Activated T-helper 9 cell treated with anti-CD3 and anti-CD28 coated beads, Interleukin-2, amount 50 U/mL, for 16 hours (primary cell): ENCODE results near the gene SBNO1.
A peak's percentile ranks its signal among the peaks of the same experiment; 100 is the strongest.
"Not testable (repeated sequence)": the region's sequence is repeated elsewhere in the genome, so short reads cannot be mapped to it uniquely, and the experiment has no call there.

Experiments used
- DNase-seq: peaks from one replicate; pipeline ENCODE4 v3.0.0-alpha.2; 2020; ENCODE audit warnings: low read depth

SBNO1 gene

GRCh38 chr12:123346946-123347345 is 17.7 kb downstream of the SBNO1 start:
- DNase-seq, result no peak

DNA sequence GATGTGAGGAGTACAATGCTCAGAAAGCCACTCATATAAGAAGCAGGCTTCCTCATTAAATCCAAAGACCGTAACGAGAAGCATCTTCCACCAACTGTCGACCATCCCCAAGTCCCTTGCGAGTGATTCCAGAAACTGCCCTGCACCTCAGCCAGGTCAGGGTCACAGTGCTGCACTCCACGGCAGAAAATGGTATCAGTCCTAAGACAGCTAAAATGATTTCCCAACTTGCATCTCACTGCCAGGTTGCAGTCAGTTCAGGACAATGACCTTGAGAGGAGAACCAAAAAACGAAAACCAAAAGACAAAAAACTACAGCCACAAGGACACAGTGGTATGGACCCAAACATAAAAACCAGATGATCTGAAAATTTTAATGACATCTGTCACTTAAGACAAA is 20.6 kb downstream of the SBNO1 start:
- no peak for DNase-seq

DNA sequence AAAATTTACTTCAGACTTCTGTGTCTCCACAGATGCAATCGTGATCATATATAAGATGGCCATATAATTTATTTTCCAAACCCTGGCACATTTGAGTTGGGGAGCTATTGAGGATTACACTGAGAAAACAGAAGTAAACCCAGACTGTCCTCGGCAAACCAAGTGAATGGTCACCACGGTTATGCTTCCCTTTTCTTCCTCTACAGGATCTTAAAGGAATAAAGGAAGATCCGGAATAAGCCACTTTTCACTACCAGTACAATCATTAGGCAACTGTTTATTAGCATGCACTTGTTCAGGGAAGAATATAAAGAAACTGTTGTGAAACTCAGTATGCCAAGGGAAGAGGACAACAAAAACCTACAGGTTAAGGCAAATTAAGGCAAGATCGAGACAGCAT is 27.6 kb downstream of the SBNO1 start:
- DNase-seq, result no peak

- no peak for DNase-seq
These were observed 28.1 kb downstream of the SBNO1 start for GRCh38 chr12:123336530-123336929.

DNA sequence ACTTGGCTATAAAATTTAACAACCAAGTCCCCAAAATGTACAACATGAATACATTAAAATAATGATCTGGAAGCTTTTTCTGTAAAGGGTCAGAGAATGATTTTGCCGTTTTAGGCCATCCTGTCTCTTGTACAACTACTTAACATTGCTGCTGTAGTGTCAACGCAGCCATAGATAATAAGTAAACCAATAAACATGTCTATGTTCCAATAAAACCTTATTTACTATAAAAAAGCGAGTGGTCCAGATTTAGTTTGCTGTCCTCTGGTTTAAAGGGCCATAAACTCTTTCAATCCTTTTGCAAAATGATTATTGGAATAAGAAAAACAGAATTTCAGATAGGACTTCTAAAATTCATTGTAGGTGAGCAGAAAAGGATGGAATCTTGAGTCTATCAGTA is 29.2 kb downstream of the SBNO1 start:
- DNase-seq, result no peak

DNA sequence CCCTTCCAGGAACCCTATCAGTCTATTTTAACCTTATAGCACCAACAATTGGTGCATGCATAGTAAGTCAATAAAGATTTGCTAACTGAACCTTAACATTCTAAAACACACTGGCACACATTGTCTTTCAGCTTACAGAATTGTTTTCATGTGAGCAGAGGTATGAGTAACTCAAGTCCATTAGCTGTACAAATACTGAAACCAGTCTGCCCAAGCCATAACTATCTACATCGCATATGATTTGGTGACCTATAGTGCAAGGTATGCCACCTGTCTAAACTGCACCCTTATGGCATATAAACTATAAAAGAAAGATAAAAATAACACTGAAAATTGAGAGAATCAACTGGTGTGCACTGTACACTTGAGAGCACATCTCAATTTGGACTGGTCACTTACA is 34.8 kb downstream of the SBNO1 start:
- no peak for DNase-seq

DNA sequence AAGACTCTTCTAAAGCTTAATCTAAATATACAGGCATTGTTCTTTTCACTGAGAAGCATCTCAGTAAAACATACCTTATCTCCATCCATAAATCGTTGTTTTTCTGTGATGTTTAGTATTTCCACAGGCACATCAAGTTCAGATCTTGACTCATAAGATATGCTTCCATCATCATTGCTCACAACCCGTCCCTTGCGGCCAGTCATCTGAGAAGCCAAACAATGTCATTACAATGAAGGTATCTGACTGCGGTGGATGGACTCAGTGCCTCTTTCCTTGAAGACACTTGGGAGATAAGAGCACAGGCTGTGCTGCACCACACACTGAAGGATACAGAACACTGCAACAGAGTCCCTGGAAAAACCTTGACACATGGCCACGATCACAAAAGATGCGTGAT is 44.8 kb downstream of the SBNO1 start:
- DNase-seq, result no peak

GRCh38 chr12:123319273-123319672 is 45.4 kb downstream of the SBNO1 start:
- DNase-seq, result no peak

GRCh38 chr12:123313046-123313445 is 51.6 kb downstream of the SBNO1 start:
- not testable (repeated sequence) for DNase-seq

DNA sequence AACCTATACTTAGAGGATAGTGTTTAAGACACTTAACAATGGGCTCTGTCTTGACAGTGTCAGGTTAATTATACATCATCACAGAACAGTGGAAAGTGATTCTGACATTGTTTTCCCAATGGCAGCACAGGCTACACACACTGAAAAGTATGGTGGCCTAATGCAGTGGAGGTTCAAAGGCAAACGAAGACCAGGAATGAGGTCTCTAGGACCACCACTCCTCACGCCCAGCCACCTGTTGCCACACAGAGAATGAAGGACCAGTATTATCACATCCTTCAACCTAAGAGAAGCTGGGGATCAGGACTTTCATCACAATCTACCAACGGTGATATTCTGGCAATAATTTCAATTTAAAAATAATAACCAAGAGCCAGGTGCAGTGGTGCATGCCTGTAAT is 58.4 kb downstream of the SBNO1 start:
- DNase-seq, result no peak

GRCh38 chr12:123305136-123305535 is 59.5 kb downstream of the SBNO1 start:
- DNase-seq, result no peak

DNA sequence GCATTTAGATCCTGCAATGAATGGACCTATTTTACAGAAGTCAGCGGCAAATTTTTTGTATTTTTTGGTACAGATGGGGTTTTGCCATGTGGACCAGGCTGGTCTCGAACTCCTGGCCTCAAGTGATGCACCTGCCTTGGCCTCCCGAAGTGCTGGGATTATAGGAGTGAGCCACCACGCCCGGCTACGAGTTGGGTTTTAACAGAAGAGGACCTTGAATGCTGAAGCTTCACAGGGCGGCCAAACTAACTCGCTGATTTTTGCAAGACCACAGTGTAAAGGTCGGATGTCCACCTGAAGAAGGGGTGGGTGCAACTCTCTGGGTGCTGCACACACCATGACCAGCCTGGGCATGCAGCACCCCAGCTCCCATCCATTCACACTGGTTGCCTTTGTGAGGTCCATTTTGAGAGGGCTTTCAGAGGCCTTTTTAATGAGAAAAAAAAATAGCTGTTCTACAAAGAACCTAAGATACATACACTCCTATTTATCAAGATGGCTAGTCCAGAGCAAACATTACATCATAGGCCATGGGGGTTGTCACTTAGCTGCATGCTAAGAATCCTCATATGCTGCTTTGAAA is 71.4 kb downstream of the SBNO1 start:
- DNase-seq, result no peak

- no peak for DNase-seq
These were observed 74.7 kb downstream of the SBNO1 start for GRCh38 chr12:123289911-123290310.

GRCh38 chr12:123288751-123289346 is 75.8 kb downstream of the SBNO1 start:
- DNase-seq, result no peak

DNA sequence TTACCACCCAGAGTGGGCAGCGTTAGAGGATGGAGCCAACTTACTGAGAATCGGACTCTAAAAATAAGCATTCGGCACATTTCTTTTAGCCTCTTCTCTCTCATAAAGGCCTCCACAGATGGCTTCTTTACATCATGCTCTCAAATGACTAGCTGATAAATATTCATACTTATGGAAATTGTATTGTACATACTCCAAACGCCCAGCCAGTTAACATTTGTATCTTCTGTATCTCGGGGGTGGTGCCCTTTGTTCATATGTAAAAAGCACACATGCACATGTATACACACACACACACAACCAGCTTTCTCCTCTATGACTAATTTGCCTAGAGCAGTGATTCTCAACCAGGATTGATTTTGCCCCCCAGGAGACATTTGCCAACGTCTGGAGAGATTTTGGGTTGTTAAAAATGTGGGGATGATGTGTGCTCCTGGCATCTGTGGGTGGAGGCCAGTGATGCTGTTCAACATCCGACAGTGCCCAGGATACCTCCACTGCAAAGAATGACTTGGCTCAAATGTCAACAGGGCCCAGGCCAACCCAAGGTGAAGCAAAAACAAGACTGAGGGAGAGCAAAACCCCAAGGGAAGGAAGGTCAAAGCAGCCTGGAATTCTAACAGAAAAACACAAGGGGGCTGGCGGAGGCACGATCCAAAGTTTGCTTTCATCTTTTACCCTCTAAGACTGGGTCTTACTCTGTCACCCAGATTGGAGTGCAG is 77.8 kb downstream of the SBNO1 start:
- no peak for DNase-seq

GRCh38 chr12:123284669-123285068 is 80.0 kb downstream of the SBNO1 start:
- no peak for DNase-seq

DNA sequence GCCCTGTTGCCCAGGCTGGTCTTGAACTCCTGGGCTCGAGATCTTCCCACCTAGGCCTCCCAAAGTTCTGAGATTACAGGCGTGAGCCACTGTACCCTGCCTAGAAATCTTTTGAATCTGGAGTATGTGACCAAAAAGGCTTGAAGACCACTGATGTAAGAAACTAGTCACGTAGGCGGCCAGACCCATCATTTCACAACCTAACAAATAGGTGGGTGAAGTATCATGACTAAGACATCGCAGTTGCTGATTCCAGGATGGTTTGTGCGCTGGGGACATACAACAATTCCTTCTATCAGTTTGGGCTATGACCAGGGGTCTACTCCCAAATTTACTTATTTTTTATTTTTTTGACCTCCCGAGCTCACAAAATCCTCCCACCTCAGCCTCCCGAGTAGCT is 81.2 kb downstream of the SBNO1 start:
- no peak for DNase-seq

DNA sequence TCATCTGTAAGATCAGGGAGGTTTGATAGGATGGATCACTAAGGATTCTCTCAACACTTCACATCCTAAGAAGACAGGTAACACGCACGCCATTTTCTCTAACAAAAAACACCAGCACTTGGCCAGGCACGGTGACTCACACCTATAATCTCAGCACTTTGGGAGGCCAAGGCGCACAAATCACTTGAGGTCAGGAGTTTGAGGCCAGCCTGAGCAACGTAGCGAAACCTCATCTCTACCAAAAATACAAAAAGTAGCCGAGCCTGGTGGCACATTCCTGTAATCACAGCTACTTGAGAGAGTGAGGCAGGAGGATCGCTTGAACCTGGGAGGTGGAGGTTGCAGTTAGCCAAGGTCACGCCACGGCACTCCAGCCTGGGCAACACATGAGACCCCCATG is 82.5 kb downstream of the SBNO1 start:
- no peak for DNase-seq

DNA sequence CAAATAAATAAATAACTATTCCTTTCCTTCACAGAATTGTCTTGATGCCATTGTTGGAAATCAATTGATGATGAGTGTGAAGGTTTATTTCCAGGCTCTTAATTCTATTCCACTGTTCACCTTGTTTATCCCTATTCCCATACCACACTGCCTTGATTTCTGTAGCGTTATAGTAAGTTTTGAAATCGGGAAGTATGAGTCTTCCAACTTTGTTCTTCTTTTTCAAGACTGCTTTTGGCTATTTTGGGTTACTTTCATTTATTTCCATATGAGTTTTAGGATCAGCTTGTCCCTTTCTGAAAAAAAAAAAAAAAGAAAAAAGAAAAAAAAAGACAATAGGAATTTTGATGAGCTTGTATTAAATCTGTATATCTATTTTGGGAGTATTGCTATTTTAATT is 83.7 kb downstream of the SBNO1 start:
- DNase-seq, result no peak

DNA sequence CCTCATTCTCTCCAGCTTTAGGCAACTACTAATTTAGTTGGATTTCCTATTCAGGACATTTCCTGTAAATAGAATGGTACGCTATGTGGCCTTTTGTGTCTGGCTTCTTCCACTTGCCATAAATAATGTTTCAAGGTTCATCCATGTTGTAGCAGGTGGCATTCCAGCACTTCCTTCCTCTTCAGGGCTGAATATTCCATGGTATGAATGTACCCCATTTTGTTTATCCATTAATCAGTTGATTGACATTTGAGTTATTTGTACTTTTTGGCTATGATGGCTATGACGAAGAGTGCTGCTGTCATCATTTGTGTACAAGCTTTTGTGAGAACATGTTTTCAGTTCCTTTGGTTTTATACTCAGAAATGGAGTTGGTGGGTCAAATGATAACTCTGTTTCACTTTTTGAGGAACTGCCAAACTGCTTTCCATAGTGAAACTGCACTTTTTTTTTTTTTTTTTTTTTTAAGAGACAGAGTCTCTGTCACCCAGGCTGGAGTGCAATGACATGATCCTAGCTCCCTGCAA is 86.5 kb downstream of the SBNO1 start:
- no peak for DNase-seq

- no peak for DNase-seq
These were observed 91.5 kb downstream of the SBNO1 start for GRCh38 chr12:123273166-123273565.

DNA sequence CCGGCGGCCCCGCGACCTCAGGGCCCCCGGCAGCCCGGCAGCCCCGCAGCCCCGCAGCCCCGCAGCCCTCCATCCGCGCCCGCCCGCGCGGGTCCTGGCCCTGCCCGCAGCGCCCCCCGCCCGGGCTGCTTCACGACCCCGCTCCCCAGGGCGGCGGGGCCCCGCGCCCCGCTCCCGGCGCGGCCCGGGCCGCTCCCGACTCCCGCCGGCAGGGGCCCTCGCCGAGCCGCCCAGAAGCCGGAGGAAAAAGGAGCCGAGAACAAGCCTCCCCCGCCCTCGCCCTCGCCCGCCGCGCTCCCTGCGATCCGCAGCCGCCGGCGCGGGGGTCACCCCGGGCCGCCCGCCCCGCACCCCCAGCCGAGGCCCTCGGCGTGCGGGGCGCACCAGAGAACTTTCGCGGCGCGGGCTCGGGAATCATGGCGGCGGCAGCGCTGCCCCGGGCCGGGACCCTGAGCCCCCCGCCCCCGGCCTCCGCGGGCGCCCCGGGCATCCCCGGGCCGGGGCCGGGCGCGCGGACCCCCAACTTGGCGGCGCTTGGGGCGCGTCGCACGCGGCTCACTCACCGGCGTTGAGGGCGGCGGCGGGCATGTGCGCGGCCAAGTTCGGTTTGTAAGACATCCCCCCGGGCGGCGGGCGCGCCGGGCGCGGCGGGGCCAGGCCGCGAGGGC is 93.5 kb downstream of the SBNO1 start:
- DNase-seq, result peak; percentile 64
